Activated CD8-positive, alpha-beta memory T cell treated with anti-CD3 and anti-CD28 coated beads for 4 hours (primary cell): Measurements from ENCODE around the gene SGTA.

Experiments
- DNase-seq, 2 donors: peaks; one replicate each; pipeline ENCODE4 v3.0.0-alpha.2; 2020; ENCODE audit warnings: low read depth in 2 of 2

Gene SGTA

GRCh38 chr19:2754659-2755447, 28.2 kb downstream of the SGTA start:
- DNase-seq: no peak

GRCh38 chr19:2751438-2751830, 31.6 kb downstream of the SGTA start:
- DNase-seq: no peak

GRCh38 chr19:2750808-2751437, 32.1 kb downstream of the SGTA start:
- no peak for DNase-seq

GRCh38 chr19:2747349-2747748, 35.7 kb downstream of the SGTA start:
- no peak for DNase-seq

GRCh38 chr19:2744113-2744512, 39.0 kb downstream of the SGTA start:
- DNase-seq: no peak

- no peak for DNase-seq
These were observed 40.0 kb downstream of the SGTA start for GRCh38 chr19:2743099-2743498.

GRCh38 chr19:2740314-2740656, 42.8 kb downstream of the SGTA start:
- DNase-seq: no peak

- DNase-seq: peak; percentile 99
These were observed 43.3 kb downstream of the SGTA start, which contains the start of gene SLC39A3 for GRCh38 chr19:2739602-2740313. Gene SLC39A3, minus strand, starts transcription at chr19:2740017. Its CDS starts 2,760 bp downstream, at chr19:2737257.

- DNase-seq: no peak
These were observed 46.4 kb downstream of the SGTA start for GRCh38 chr19:2736550-2737190.

GRCh38 chr19:2735374-2735773, 47.7 kb downstream of the SGTA start:
- no peak for DNase-seq

- no peak for DNase-seq
These were observed 48.3 kb downstream of the SGTA start for GRCh38 chr19:2734589-2735288.

- DNase-seq: no peak
These were observed 49.0 kb downstream of the SGTA start for GRCh38 chr19:2733930-2734588.

- DNase-seq: no peak
These were observed 50.2 kb downstream of the SGTA start for GRCh38 chr19:2732883-2733282.

GRCh38 chr19:2732157-2732725, 50.8 kb downstream of the SGTA start:
- no peak for DNase-seq

GRCh38 chr19:2731181-2731995, 51.7 kb downstream of the SGTA start:
- DNase-seq: no peak

GRCh38 chr19:2729943-2730818, 52.9 kb downstream of the SGTA start:
- DNase-seq: no peak

- no peak for DNase-seq
These were observed 54.2 kb downstream of the SGTA start for GRCh38 chr19:2728783-2729387.

GRCh38 chr19:2727640-2727944, 55.5 kb downstream of the SGTA start:
- DNase-seq: no peak
